ENCODE measurements around the gene CIDEB. TPM values are rescaled to one million over a fixed set of nuclear protein-coding genes. Genes with fewer than 3 reads are reported as not detected.

CIDEB gene
- total and polyA plus RNA-seq, 2 of the 13 experiments (the other 11 are each of a cell fraction or from before 2014, with no cell fraction given), result 35.8 to 110 TPM

DNA sequence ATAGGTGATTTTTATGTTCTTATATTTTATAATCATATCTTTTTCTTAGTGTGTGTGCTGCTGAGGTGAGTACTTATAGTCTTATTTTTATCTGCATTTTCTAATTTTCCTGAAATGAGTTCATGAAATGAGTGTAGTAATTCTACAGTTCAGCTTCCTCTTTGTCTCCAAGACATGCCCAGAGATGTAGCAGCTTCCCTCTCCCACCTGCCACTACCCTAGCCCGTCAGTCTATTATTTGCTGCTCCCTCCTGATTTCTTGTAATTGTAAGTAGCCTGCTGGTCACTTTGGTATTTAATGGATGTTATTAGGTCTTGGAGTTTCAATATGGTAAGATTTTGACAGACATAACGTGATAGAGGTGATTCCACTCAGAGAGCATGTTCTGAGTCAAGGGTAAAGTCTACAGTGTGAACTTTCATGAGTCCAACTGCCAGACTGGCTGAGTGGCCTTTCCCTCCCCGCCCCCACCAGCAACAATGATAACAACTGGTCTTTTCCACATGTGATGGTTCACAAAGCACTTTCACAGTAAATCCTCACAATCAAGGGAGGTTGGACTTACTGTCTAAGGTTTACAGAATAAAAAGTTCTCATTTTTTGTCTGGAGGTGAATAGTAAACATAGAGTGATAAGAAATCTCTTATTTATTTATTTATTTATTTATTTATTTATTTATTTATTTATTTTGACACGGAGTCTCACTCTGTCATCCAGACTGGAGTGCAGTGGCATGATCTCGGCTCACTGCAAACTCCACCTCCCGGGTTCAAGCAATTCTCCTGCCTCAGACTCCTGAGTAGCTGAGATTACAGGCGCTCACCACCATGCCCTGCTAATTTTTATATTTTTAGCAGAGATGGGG is 36.3 kb upstream of the CIDEB start (continued):
- TF ChIP-seq JUN (CRISPR knock-in tag; IDR thresholded peaks at IDR 0.05) (0 out of 2 replicates have a peak, but pooled peaks have one; percentile 55), ZNF607 (CRISPR knock-in tag; IDR thresholded peaks at IDR 0.05; ENCODE audit: borderline replicate concordance) (no peak), SKIL (CRISPR knock-in tag; IDR thresholded peaks at IDR 0.05; ENCODE audit: borderline replicate concordance) (no peak), ZMYM3 (CRISPR knock-in tag; IDR thresholded peaks at IDR 0.05) (peak; percentile 65; the same call in 1 of the 2 replicates), ZNF567 (CRISPR knock-in tag; IDR thresholded peaks at IDR 0.05; ENCODE audit: borderline replicate concordance) (no peak), ZMAT3 (CRISPR knock-in tag; conservative IDR thresholded peaks at IDR 0.05) (no peak), ZNF879 (CRISPR knock-in tag; IDR thresholded peaks at IDR 0.05) (no peak), DNMT1 (CRISPR knock-in tag; IDR thresholded peaks at IDR 0.05) (no peak), ZBTB49 (CRISPR knock-in tag; IDR thresholded peaks at IDR 0.05; ENCODE audit: borderline replicate concordance) (no peak), ZNF772 (CRISPR knock-in tag; IDR thresholded peaks at IDR 0.05) (no peak), ZNF282 (IDR thresholded peaks at IDR 0.05; ENCODE audit: partially characterized antibody) (no peak), ZSCAN21 (CRISPR knock-in tag; IDR thresholded peaks at IDR 0.05; ENCODE audit: borderline replicate concordance) (no peak), ZNF274 (CRISPR knock-in tag; IDR thresholded peaks at IDR 0.05) (no peak), MTA1 (CRISPR knock-in tag; IDR thresholded peaks at IDR 0.05; ENCODE audit: borderline replicate concordance) (no peak; the same call in 1 of the 2 replicates), IRF2 (CRISPR knock-in tag; IDR thresholded peaks at IDR 0.05) (peak; percentile 57; the same call in 1 of the 2 replicates)
- TF ChIP-seq, protein P1, sequence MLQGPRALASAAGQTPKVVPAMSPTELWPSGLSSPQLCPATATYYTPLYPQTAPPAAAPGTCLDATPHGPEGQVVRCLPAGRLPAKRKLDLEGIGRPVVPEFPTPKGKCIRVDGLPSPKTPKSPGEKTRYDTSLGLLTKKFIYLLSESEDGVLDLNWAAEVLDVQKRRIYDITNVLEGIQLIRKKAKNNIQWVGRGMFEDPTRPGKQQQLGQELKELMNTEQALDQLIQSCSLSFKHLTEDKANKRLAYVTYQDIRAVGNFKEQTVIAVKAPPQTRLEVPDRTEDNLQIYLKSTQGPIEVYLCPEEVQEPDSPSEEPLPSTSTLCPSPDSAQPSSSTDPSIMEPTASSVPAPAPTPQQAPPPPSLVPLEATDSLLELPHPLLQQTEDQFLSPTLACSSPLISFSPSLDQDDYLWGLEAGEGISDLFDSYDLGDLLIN (CRISPR knock-in tag; IDR thresholded peaks at IDR 0.05; ENCODE audit: borderline replicate concordance), result no peak
- TF ChIP-seq, protein P2, sequence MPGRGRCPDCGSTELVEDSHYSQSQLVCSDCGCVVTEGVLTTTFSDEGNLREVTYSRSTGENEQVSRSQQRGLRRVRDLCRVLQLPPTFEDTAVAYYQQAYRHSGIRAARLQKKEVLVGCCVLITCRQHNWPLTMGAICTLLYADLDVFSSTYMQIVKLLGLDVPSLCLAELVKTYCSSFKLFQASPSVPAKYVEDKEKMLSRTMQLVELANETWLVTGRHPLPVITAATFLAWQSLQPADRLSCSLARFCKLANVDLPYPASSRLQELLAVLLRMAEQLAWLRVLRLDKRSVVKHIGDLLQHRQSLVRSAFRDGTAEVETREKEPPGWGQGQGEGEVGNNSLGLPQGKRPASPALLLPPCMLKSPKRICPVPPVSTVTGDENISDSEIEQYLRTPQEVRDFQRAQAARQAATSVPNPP (CRISPR knock-in tag; IDR thresholded peaks at IDR 0.05), result no peak
- TF ChIP-seq, protein P3, sequence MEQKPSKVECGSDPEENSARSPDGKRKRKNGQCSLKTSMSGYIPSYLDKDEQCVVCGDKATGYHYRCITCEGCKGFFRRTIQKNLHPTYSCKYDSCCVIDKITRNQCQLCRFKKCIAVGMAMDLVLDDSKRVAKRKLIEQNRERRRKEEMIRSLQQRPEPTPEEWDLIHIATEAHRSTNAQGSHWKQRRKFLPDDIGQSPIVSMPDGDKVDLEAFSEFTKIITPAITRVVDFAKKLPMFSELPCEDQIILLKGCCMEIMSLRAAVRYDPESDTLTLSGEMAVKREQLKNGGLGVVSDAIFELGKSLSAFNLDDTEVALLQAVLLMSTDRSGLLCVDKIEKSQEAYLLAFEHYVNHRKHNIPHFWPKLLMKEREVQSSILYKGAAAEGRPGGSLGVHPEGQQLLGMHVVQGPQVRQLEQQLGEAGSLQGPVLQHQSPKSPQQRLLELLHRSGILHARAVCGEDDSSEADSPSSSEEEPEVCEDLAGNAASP (CRISPR knock-in tag; IDR thresholded peaks at IDR 0.05; ENCODE audit: borderline replicate concordance), result peak; percentile 42; the same call in 1 of the 2 replicates
- TF ChIP-seq, protein P4, sequence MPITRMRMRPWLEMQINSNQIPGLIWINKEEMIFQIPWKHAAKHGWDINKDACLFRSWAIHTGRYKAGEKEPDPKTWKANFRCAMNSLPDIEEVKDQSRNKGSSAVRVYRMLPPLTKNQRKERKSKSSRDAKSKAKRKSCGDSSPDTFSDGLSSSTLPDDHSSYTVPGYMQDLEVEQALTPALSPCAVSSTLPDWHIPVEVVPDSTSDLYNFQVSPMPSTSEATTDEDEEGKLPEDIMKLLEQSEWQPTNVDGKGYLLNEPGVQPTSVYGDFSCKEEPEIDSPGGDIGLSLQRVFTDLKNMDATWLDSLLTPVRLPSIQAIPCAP (CRISPR knock-in tag; IDR thresholded peaks at IDR 0.05; ENCODE audit: low read depth), result no peak

All from HepG2 (cell line).